ENCODE results near the gene SLC25A21.
"Not testable (repeated sequence)": the region's sequence is repeated elsewhere in the genome, so short reads cannot be mapped to it uniquely, and the experiment has no call there.

The SLC25A21 gene

DNA sequence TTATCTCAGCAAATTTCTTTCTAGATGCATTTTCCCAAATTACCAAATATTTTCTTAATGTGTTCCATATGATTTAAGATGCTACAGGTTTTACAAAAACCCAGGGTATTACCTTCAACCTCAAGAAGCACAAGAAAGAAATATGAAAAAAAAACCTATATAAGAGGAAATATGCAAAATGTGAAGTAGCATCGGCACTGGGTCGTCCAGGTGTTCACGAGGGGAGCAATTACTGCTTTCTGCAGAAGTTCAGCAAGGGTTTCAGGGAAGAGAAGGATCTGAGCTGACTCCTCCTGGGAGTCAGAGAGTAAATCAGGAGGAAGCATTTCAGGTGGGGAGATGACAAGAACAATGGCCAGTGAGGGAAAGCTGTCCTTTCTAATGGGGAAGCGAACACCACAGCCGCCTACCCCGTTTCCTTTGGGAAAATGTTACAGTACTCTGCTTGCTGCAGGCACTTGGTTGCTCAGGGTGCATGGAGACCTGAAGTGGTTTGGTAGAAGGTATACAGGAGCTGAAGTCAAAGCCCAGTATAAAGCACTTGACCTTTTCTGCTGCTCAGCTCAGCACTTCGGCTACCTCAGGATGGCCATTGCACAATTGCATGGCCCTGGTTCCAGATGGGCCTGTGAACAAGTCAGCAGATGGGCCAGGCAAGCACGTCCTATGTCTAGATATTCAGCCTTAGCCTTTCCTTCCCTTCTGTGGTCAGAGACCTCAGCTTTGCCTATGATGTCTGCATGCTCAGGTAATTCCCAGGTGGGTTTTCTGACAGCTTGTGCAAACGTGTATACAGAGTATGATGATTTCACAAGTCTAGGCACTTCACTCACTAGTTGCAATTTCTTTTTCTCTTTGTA is 355.1 kb downstream of the SLC25A21 start:
- DNase-seq = no peak

DNA sequence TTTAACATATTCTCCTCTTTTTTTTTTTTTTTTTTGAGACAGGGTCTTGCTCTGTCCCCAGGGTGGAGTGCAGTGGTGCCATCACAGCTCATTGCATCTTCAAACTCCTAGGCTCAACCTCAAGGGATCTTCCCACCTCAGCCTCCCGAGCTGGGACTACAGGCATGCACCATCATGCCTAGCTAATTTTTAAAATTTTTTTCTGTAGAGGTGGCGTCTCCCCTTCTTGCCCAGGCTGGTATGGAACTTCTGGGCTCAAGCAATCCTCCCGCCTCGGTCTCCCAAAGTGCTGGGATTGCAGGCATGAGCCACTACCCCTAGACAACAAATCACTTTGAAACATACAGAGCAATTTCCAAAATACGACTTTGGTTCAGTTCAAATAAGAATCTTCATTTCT is 355.9 kb downstream of the SLC25A21 start:
- no peak for DNase-seq

DNA sequence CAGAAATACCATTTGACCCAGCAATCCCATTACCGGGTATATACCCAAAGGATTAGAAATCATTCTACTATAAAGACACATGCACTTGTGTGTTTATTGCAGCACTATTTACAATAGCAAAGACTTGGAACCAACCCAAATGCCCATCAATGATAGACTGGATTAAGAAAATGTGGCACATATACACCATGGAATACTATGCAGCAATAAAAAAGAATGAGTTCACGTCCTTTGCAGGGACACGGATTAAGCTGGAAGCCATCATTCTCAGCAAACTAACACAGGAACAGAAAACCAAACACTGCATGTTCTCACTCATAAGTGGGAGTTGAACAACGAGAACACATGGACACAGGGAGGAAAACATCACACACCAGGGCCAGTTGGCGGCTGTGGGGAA is 357.6 kb downstream of the SLC25A21 start:
- not testable (repeated sequence) for DNase-seq

DNA sequence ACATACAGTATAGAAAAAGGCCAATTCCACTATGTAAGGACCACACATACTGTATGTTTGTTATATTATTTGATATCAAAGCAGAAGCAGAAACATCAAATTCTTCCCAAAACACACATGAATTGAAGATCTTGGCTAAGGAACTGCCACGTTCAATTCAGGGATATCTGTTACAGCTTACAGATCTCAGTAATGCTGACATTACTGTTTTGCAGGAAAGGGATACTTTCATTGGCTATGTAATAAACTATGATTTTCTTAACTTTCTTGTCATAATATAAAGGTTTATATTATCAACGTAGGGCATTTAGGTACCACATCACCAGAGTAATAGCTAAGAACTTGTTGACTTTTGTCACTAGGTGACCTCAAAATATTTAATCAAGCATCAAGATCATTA is 362.2 kb downstream of the SLC25A21 start:
- no peak for DNase-seq

DNA sequence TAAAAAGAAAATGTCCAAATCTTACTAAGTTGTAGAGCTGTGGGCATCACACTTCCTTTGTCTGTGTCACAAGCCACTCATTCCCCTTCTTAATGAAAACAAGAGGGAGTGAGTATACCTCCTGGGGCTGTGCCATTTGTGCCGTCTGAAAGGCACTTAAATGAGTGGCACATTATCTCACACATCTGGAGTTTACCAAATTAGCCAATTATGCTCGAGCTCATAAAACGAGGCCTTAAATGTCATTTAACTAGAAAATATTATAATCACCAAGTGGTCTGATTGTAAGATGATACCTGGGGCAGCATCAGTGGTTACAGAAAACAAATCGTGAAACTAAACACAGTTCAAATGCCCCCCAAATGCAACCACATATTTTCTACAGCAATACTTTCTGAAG is 364.7 kb downstream of the SLC25A21 start:
- no peak for DNase-seq

DNA sequence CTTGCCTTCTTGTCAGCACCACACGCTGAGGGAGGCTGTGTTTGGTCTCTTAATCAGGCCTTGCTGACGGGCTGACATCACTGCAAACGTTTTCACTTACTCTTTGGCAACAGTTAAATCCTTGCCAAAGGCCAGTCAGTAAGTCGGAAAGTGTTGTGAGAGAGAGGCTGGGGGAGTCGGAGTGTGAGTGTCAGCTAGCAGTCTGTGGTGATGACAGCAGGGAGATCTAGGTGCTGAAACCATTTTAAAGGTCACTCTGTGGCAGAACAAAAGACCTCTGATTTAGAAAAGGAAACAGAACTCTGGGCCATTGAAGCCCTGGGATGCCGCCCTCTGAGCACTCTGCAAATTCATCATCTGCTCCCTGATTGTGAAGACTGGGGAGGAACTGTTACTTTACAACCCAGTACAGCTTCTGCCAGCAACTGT is 367.3 kb downstream of the SLC25A21 start:
- DNase-seq = no peak

DNA sequence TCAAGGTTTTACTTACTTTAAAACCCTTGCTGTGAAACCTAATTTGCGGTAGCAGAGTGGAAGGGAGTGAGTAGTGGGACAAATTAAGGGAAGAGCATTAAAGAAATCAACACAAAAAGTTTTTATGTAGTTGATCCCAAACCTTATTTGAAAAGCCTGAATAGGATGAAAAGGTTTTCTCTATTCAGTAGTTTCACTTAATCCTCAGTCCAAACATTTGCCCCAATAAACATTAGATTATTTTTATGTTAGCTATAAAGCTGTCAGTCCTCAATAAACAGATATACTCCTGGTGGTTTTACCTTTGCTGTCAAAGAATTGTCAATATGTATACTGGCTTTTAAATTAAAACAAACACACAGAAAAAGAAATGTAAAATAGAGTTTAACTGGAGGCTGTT is 374.8 kb downstream of the SLC25A21 start:
- DNase-seq = no peak

DNA sequence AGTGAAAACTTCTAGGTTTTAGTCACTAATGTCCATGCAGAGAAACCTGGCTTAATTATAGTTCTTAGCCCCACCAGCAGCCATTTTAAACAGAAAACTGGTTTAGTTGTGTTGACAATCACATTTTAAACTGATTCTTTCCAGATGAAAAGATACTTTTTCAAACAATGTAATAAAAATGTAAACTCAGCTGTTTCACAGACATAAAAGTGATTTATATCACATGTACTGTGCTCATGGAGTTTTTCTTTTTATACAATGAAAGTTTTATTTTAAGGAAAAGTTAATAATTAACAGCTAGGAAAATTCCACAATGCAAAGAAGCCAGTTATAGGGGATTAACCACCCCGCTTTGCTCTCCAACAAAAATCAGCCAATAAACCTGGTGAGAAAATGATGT is 381.0 kb downstream of the SLC25A21 start:
- DNase-seq = no peak

DNA sequence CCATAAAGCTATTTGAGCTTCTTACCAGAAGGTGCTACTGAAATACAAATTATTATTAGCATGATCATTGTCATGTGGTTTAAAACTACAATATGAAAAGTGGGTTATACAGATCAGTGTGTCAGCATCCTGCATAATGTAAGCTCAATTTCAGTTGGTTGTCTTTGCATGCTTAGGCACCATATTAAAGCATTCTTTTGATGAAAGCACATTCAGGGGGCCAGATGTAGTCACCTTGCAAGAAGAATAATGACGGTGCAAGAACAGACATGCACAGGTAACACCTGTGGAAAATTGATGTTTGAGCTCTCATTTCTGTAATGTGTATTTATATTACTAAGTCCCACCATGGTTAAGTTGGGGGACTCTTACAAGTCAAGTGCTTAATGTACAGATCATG is 386.9 kb downstream of the SLC25A21 start:
- DNase-seq = no peak

DNA sequence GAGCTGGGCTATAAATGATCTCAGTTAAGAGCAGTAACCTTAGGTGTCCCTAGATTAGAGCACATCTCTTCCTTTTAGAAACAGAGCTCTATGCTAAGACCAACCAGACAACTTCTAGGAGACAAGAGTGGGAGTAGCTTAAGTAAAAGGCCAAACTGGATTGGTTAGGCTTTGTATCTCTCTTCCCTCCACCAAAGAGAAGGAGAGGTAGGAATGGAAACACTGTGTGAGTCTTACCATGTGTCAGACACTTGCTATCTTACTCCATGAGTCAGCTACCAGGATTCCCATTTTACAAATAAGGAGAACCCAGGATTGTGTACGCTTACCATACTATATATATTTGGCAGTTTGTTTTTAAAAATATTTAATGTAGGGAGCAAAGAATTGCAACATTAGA is 387.9 kb downstream of the SLC25A21 start:
- DNase-seq = no peak

DNA sequence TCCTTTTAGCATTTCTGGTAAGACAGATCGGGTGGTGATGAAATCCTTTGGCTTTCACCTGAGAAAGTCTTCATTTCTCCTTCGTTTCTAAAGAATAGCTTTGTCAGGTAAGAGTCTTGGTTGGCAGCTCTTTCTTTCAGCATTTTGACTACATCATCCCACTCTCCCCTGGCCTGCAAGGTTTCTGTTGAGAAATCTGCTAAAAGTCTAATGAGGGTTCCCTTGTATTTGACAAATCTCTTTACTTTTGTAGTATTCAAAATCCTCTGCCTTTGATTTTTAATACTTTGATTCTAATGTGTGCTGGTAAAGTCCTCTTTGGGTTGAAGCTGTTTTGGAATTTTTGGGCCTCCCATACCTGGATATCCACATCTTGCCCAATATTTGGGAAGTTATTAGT is 390.5 kb downstream of the SLC25A21 start:
- DNase-seq = no peak

DNA sequence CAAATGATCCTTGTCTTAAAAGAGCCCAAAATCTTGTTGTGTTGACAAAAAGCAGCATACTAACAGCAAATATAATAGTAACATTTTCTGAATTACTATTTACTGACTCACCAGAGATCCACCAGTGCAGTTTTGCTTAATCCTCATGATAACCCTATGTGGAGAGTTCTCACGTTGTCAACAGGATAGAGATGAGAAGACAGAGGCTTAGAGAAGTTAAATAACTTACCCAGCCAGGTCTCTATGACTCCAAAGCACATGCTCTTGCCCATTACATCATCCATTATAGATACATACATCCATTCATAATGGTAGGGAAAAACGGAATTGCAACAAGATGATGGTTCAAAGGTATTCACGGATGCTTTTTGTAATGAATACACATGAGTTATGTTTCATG is 398.8 kb downstream of the SLC25A21 start:
- no peak for DNase-seq

DNA sequence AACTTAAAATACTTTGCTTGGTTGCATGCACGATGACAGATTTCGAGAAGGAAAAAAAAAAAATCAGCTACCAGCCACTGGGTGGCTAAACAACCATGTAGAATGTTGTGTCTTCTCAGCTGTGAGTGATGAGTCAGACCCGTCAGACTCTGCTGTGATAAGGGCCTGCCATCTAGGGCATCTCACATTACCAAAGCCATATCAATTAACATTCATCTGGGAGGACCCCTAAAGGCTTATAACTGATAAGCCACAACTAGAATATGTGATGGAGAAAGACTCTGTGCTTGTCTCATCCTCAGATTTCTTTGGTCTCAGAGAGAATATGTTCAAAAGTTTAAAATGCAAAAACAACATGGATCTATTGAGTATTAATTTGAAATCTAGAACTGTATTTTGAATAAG is 399.3 kb downstream of the SLC25A21 start:
- no peak for DNase-seq

DNA sequence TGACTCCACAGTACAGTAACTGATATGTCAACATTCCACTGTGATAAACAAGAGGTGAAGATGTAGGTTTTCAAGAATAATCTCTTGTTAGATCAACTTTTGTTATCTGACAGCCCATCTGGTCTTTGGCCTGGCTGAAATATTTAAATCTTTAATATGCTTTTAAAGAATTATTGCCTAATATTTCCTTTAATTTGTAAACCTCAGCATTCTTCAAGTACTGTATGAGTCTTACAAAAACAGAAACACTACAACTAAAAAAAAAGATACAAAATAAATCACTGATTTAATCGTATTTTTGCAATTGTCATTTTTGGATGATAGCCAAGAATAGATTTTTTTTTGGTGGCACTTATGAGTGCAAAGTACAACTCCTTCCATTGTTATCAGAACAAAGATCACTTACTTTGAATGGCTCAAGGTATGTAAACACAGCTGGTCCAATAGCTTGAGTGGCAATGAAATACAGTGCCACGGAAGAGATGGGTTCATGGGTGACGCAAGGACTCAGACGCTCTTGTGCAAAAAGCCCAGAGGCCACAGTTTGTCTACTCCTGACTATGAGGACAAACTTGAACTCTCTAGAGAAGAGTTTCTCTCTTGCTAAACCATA is 401.3 kb downstream of the SLC25A21 start:
- DNase-seq = no peak

DNA sequence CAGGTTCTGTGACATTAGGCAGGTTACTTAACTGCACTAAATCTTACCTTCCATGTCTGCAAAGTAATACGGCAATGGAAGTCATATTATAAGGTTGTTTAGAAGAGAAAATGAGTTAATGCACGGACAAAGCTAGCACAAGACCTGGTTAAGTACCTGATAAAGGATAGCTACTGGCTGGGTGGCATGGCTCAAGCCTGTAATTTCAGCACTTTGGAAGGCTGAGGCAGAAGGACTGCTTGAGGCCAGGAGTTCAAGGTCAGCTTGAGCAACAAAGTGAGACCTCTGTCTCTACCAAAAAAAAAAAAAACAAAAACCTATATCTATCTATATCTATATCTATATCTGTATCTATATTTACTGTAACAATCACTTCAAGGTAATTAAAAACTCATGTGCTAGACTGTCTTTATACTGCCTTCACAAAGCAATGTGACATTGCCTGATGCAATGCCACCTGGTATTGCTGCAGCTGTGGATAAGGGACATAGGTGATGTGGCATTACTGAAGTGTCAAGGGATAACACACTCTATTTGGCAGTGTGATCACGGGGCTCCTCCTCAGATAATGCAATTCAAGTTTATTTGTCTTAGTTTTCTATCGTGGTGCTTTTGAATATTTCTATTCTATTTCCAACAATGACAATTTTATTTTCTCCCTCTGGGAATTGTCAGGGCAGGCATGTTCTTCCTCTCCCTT is 403.6 kb downstream of the SLC25A21 start:
- DNase-seq = no peak

DNA sequence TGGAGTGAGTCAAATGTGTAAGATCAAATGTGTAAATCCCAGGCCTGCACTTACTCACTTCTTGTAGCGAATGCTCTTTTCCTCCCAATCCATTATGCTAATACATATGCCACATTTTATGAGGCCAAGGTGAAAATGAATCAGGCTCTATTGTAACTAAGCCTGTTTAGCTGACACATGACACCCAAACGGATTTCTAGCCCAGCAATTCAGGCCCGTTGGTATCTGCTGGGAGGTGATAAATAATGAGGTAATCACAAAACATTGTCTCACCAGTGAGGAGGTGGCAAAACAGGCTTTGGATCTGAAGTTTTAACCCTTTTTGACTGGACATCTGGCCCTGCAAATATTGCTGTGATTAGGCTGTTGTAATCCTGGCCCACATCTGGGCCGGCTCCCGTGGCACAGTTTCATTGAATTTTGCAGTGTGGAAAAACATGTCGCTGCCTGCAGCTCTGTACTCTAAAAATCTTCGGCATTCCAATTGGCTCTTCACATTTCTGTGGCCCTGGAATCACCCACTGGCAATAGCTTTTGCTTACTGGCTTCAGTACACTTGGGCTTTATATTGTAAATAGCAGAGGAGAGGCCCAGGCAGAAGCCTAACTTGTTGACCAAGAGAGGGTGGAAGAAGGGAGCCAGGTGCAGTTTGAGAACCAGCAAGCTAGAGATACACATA is 404.7 kb downstream of the SLC25A21 start:
- DNase-seq = no peak

DNA sequence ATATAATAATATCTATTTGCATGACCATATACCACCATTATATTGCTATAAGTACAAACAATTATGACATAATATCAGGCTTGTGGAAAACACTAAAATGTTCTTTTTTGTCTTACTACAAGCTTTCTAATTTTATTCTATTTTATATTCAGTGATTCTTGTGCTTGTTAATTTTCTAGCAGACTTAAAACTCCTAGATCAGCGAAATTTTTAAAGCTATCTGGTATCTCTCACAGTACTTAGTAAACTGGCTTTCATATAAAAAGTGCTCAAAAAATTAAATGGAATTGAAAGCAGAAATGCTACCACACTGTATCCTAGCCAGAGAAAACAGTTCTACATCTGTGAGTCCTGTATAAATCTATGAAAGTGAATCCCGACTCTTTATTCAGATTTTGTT is 405.4 kb downstream of the SLC25A21 start:
- DNase-seq = no peak

DNA sequence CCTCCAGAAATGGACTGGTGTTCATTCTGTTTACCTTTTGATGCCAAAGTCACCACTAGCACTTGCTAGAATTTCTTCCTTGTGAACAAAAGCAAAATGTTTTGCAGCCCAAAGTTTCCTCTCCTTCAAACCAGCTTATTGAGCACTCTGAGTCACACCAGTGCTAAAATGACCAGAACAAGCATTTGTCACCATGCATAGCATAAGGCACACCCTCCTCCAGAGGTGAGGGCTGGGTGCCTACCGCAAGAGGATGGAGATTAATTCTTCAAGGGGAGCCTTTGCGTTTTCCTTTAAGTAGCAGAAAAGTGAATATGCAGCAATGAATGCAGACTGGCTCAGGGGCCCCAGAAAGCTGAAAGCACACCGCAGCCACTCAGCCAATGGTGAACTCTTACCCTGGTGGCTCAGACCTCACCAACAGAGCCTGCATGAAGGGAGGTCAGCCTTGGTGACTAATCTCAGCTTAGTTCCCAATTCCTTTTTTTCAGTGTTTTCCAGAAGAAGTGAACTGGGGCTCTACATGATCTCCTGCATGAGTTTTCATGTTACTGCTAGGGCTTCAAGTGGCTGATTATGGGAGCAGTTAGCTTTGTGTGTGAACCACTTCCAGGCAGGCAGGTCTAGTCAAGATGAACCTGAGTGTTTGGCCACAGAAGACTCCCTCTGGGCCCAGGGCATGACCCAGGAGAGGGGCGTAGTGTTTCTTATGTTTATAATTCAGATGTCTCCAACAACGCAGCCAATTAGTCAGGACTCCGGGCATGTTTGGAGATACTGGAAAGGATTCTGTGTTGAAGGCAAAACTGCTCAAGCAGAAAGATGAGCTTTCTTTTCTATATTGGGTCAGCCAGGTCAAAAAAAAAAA is 414.4 kb downstream of the SLC25A21 start:
- no peak for DNase-seq

DNA sequence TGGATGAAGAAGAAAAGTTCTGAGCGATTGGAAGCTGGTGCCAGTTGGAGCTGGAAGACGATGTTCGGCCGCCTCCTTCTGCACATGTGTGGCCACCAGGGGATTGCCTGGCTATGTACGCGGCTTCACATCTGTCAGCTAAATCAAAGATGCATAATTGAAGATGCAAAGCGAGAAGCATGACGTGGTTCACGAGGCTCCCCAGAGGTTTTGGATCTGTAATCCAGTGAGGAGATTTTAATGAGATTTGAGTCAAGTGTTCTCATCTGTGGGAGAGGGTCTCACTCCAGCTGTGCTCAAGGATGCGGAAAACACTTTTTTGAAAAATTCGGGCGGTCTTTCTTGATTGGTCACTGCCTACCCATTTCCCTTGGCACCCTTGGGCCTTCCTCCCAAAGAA is 416.2 kb downstream of the SLC25A21 start:
- no peak for DNase-seq

DNA sequence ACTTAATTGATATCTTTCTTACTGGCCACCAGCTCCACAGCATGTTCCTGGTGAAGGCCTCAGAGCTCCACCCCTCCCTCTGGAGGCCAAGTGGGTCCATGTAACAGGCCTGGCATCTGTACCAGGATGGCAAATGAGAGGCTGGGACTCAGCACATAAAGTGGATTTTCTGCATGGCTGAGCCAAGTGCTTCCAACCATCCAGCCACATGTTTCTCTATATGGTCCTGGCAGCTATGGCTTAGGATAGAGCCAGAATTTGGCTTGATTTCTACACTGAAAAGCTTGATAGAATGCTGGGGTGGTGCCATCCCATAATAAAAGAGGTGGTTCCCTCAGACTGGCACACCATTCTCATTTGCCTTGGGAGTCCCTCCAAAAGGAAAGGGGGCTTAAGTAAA is 416.6 kb downstream of the SLC25A21 start:
- no peak for DNase-seq

DNA sequence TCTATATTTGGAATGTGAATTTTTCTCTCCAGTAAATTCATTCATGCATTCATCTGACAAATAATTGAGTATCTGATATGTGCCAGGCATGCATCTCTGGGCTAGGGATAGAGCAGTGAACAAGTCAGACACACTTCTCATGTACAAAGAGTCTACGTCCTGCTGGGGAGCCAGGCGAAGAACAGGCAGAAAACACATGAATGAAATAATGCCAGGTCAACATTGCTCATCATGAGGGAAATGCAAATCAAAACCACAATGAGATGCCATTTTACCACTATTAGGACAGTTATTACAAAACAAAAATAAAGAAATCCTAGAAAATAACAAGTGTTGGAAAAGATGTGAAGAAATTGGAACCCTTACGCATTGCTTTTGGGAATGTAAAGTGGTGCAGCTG is 420.5 kb downstream of the SLC25A21 start:
- DNase-seq = no peak

DNA sequence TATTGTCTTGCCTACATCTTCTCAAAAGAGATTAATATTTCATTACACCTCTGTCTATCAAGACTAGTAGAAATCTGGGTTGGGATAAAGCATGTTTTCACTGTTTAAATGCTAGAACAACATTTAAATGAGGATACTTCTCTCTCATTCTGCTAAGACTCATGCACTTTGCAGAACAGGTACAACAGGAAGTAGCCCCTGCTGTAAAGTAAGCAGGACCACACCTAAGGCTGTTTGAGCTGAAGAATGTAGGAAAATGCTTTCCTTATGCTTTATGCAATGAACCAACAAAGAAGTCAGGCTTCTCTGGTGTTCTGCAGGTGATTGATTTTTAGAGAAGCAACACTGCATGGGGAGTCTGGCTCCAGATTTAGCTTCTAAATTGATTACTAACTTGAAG is 421.3 kb downstream of the SLC25A21 start:
- no peak for DNase-seq
